ENCODE measurements around the gene UCHL1. TPM values are rescaled to one million over a fixed set of nuclear protein-coding genes. Genes with fewer than 3 reads are reported as not detected.

Gene UCHL1
- total and polyA plus RNA-seq, 2 of the 13 experiments (the other 11 are each of a cell fraction or from before 2014, with no cell fraction given) = not detected

GRCh38 chr4:41212616-41213203 is 44.0 kb upstream of the UCHL1 start (continued):
- TF ChIP-seq ZMYM4 (CRISPR knock-in tag; IDR thresholded peaks at IDR 0.05) (0 out of 2 replicates have a peak, but pooled peaks have one; percentile 20), CEBPB (IDR thresholded peaks at IDR 0.05; ENCODE audit: borderline replicate concordance, low read depth, low read length) (peak; percentile 36; the same call in 1 of the 2 replicates), TARDBP (CRISPR knock-in tag; IDR thresholded peaks at IDR 0.05) (peak; percentile 35; the same call in 1 of the 2 replicates), SMAD3 (CRISPR knock-in tag; IDR thresholded peaks at IDR 0.05) (0 out of 2 replicates have a peak, but pooled peaks have one; percentile 20), SALL1 (CRISPR knock-in tag; IDR thresholded peaks at IDR 0.05) (peak; percentile 34; the same call in 1 of the 2 replicates), ZMYM3 (CRISPR knock-in tag; IDR thresholded peaks at IDR 0.05) (peak; percentile 39; the same call in 1 of the 2 replicates), ZNF761 (CRISPR knock-in tag; conservative IDR thresholded peaks at IDR 0.05) (no peak), PRPF4 (IDR thresholded peaks at IDR 0.05; ENCODE audit: low read depth, low read length, poor library complexity, severe bottlenecking) (no peak), TEAD2 (CRISPR knock-in tag; IDR thresholded peaks at IDR 0.05) (no peak), ETV5 (CRISPR knock-in tag; IDR thresholded peaks at IDR 0.05; ENCODE audit: borderline replicate concordance) (peak; percentile 79), CERS6 (CRISPR knock-in tag; IDR thresholded peaks at IDR 0.05) (no peak), HOXA5 (CRISPR knock-in tag; IDR thresholded peaks at IDR 0.05) (peak; percentile 48; the same call in 1 of the 2 replicates), ZNF766 (CRISPR knock-in tag; IDR thresholded peaks at IDR 0.05; ENCODE audit: borderline replicate concordance) (peak; percentile 53; the same call in 1 of the 2 replicates), BRD4 (CRISPR knock-in tag; IDR thresholded peaks at IDR 0.05) (no peak), CHCHD3 (CRISPR knock-in tag; IDR thresholded peaks at IDR 0.05) (no peak), FOXO1 (CRISPR knock-in tag; IDR thresholded peaks at IDR 0.05) (0 out of 2 replicates have a peak, but pooled peaks have one; percentile 21), FOXJ3 (CRISPR knock-in tag; IDR thresholded peaks at IDR 0.05; ENCODE audit: borderline replicate concordance) (peak; percentile 32; the same call in 1 of the 2 replicates), ZNF598 (CRISPR knock-in tag; IDR thresholded peaks at IDR 0.05; ENCODE audit: borderline replicate concordance) (no peak), CREBL2 (CRISPR knock-in tag; IDR thresholded peaks at IDR 0.05; ENCODE audit: borderline replicate concordance) (no peak), ZNF580 (CRISPR knock-in tag; IDR thresholded peaks at IDR 0.05; ENCODE audit: borderline replicate concordance, low read depth) (no peak), SATB2 (CRISPR knock-in tag; IDR thresholded peaks at IDR 0.05) (no peak)
- TF ChIP-seq, protein P1, sequence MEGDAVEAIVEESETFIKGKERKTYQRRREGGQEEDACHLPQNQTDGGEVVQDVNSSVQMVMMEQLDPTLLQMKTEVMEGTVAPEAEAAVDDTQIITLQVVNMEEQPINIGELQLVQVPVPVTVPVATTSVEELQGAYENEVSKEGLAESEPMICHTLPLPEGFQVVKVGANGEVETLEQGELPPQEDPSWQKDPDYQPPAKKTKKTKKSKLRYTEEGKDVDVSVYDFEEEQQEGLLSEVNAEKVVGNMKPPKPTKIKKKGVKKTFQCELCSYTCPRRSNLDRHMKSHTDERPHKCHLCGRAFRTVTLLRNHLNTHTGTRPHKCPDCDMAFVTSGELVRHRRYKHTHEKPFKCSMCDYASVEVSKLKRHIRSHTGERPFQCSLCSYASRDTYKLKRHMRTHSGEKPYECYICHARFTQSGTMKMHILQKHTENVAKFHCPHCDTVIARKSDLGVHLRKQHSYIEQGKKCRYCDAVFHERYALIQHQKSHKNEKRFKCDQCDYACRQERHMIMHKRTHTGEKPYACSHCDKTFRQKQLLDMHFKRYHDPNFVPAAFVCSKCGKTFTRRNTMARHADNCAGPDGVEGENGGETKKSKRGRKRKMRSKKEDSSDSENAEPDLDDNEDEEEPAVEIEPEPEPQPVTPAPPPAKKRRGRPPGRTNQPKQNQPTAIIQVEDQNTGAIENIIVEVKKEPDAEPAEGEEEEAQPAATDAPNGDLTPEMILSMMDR (CRISPR knock-in tag; IDR thresholded peaks at IDR 0.05) = peak; percentile 87
- TF ChIP-seq, protein P2, sequence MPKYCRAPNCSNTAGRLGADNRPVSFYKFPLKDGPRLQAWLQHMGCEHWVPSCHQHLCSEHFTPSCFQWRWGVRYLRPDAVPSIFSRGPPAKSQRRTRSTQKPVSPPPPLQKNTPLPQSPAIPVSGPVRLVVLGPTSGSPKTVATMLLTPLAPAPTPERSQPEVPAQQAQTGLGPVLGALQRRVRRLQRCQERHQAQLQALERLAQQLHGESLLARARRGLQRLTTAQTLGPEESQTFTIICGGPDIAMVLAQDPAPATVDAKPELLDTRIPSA (CRISPR knock-in tag; IDR thresholded peaks at IDR 0.05; ENCODE audit: borderline replicate concordance) = no peak
- TF ChIP-seq, protein P3, sequence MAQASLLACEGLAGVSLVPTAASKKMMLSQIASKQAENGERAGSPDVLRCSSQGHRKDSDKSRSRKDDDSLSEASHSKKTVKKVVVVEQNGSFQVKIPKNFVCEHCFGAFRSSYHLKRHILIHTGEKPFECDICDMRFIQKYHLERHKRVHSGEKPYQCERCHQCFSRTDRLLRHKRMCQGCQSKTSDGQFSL (CRISPR knock-in tag; IDR thresholded peaks at IDR 0.05) = 0 out of 2 replicates have a peak, but pooled peaks have one; percentile 29
